ENCODE results near the gene TMEM109. TPM values are rescaled to one million over a fixed set of nuclear protein-coding genes. Genes with fewer than 3 reads are reported as not detected.

TMEM109 gene
- total and polyA plus RNA-seq, 2 of the 13 experiments (the other 11 are each of a cell fraction or from before 2014, with no cell fraction given) = 7.7 to 18.0 TPM

GRCh38 chr11:60913793-60914632 lies at the start of gene TMEM109 (continued):
- TF ChIP-seq, protein P1, sequence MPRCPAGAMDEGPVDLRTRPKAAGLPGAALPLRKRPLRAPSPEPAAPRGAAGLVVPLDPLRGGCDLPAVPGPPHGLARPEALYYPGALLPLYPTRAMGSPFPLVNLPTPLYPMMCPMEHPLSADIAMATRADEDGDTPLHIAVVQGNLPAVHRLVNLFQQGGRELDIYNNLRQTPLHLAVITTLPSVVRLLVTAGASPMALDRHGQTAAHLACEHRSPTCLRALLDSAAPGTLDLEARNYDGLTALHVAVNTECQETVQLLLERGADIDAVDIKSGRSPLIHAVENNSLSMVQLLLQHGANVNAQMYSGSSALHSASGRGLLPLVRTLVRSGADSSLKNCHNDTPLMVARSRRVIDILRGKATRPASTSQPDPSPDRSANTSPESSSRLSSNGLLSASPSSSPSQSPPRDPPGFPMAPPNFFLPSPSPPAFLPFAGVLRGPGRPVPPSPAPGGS (CRISPR knock-in tag; IDR thresholded peaks at IDR 0.05) = peak; percentile 65; the same call in 1 of the 2 replicates
- TF ChIP-seq ZFP36 (IDR thresholded peaks at IDR 0.05; ENCODE audit: borderline replicate concordance, low read depth, low read length, partially characterized antibody) (no peak), PHF5A (CRISPR knock-in tag; IDR thresholded peaks at IDR 0.05; ENCODE audit: low read depth, unreplicated experiment) (no peak), U2AF2 (IDR thresholded peaks at IDR 0.05; ENCODE audit: low read depth, low read length) (no peak), STAG1 (CRISPR knock-in tag; IDR thresholded peaks at IDR 0.05) (no peak), NCOR1 (IDR thresholded peaks at IDR 0.05; ENCODE audit: borderline replicate concordance, low read length) (no peak), EED (CRISPR knock-in tag; IDR thresholded peaks at IDR 0.05) (0 out of 2 replicates have a peak, but pooled peaks have one; percentile 58), AGO1 (IDR thresholded peaks at IDR 0.05; ENCODE audit: low read depth, low read length, poor library complexity, severe bottlenecking) (no peak), HMG20B (CRISPR knock-in tag; conservative IDR thresholded peaks at IDR 0.05) (no peak), SP5 (CRISPR knock-in tag; IDR thresholded peaks at IDR 0.05; ENCODE audit: borderline replicate concordance, low read depth) (no peak), ZNF224 (CRISPR knock-in tag; IDR thresholded peaks at IDR 0.05) (0 out of 2 replicates have a peak, but pooled peaks have one; percentile 35)
- TF ChIP-seq, protein P2, sequence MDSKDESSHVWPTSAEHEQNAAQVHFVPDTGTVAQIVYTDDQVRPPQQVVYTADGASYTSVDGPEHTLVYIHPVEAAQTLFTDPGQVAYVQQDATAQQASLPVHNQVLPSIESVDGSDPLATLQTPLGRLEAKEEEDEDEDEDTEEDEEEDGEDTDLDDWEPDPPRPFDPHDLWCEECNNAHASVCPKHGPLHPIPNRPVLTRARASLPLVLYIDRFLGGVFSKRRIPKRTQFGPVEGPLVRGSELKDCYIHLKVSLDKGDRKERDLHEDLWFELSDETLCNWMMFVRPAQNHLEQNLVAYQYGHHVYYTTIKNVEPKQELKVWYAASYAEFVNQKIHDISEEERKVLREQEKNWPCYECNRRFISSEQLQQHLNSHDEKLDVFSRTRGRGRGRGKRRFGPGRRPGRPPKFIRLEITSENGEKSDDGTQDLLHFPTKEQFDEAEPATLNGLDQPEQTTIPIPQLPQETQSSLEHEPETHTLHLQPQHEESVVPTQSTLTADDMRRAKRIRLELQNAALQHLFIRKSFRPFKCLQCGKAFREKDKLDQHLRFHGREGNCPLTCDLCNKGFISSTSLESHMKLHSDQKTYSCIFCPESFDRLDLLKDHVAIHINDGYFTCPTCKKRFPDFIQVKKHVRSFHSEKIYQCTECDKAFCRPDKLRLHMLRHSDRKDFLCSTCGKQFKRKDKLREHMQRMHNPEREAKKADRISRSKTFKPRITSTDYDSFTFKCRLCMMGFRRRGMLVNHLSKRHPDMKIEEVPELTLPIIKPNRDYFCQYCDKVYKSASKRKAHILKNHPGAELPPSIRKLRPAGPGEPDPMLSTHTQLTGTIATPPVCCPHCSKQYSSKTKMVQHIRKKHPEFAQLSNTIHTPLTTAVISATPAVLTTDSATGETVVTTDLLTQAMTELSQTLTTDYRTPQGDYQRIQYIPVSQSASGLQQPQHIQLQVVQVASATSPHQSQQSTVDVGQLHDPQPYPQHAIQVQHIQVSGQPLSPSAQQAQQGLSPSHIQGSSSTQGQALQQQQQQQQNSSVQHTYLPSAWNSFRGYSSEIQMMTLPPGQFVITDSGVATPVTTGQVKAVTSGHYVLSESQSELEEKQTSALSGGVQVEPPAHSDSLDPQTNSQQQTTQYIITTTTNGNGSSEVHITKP (CRISPR knock-in tag; IDR thresholded peaks at IDR 0.05; ENCODE audit: low read depth) = no peak
- TF ChIP-seq, protein P3, sequence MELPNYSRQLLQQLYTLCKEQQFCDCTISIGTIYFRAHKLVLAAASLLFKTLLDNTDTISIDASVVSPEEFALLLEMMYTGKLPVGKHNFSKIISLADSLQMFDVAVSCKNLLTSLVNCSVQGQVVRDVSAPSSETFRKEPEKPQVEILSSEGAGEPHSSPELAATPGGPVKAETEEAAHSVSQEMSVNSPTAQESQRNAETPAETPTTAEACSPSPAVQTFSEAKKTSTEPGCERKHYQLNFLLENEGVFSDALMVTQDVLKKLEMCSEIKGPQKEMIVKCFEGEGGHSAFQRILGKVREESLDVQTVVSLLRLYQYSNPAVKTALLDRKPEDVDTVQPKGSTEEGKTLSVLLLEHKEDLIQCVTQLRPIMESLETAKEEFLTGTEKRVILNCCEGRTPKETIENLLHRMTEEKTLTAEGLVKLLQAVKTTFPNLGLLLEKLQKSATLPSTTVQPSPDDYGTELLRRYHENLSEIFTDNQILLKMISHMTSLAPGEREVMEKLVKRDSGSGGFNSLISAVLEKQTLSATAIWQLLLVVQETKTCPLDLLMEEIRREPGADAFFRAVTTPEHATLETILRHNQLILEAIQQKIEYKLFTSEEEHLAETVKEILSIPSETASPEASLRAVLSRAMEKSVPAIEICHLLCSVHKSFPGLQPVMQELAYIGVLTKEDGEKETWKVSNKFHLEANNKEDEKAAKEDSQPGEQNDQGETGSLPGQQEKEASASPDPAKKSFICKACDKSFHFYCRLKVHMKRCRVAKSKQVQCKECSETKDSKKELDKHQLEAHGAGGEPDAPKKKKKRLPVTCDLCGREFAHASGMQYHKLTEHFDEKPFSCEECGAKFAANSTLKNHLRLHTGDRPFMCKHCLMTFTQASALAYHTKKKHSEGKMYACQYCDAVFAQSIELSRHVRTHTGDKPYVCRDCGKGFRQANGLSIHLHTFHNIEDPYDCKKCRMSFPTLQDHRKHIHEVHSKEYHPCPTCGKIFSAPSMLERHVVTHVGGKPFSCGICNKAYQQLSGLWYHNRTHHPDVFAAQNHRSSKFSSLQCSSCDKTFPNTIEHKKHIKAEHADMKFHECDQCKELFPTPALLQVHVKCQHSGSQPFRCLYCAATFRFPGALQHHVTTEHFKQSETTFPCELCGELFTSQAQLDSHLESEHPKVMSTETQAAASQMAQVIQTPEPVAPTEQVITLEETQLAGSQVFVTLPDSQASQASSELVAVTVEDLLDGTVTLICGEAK (IDR thresholded peaks at IDR 0.05) = no peak
- TF ChIP-seq, protein P3 (CRISPR knock-in tag; IDR thresholded peaks at IDR 0.05) = peak; percentile 82; the same call in 1 of the 2 replicates
